Measurements from ENCODE around the gene RABL3.
"Not testable (repeated sequence)": the region's sequence is repeated elsewhere in the genome, so short reads cannot be mapped to it uniquely, and the experiment has no call there.

Gene RABL3

DNA sequence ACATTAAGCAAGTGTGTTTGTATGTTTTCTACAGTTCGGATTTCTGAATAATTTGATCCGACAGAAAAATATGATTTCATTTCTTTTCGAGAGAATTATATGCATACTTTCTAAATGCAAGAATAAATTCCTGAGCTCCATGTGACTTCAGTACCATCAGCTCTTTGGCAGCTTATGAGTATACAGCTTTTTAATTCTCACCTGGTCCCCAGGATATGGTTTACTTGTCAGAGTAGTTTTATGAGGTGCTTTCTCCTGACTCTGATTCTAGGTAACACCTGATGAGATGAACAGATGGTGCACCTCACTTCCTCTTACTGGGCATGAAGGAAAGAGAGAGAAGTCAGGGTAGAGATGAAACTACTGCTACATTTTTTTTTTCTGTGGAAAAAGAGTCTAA lies 63.3 kb downstream of the RABL3 start:
- TF ChIP-seq, protein P1, sequence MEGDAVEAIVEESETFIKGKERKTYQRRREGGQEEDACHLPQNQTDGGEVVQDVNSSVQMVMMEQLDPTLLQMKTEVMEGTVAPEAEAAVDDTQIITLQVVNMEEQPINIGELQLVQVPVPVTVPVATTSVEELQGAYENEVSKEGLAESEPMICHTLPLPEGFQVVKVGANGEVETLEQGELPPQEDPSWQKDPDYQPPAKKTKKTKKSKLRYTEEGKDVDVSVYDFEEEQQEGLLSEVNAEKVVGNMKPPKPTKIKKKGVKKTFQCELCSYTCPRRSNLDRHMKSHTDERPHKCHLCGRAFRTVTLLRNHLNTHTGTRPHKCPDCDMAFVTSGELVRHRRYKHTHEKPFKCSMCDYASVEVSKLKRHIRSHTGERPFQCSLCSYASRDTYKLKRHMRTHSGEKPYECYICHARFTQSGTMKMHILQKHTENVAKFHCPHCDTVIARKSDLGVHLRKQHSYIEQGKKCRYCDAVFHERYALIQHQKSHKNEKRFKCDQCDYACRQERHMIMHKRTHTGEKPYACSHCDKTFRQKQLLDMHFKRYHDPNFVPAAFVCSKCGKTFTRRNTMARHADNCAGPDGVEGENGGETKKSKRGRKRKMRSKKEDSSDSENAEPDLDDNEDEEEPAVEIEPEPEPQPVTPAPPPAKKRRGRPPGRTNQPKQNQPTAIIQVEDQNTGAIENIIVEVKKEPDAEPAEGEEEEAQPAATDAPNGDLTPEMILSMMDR (conservative IDR thresholded peaks at IDR 0.05; ENCODE audit: low read length), result no peak
- DNase-seq (ENCODE audit: low read depth), result no peak
- no peak overlapping the region for H3K4me3 ChIP-seq (ENCODE audit: low read length)

DNA sequence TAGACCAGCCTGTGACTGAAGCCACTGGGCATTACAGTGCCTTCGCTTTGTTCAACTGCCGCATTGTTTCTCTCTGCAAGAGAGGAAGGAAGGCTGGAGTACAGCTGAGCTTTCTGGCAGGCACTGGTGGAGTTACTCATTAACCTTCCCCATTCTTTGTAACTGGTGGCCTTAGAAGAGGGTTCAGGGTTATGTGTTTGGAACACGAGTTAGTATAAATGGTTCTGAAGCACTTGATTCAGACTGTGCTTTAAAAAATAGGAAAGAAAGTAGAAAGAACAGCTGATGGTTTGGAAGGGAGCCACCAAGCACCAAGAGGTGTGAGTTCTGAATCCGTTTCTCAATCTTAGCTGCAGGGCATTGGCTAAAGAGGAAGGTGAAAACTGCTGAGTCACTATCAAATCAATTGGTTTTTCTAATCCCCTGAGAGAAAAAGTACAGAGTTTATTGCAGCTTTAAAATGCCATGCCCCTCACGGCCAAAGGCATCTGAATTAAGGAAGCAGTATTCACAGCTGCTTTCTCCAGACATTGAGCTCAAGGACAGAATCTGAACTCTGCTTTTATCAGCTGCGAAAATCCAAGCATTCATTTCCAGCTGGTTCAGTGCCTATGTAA lies 63.9 kb downstream of the RABL3 start:
- no peak overlapping the region for H3K4me3 ChIP-seq (ENCODE audit: low read length)
- DNase-seq (ENCODE audit: low read depth), result peak; percentile 72
- TF ChIP-seq, protein P1 (conservative IDR thresholded peaks at IDR 0.05; ENCODE audit: low read length), result no peak

DNA sequence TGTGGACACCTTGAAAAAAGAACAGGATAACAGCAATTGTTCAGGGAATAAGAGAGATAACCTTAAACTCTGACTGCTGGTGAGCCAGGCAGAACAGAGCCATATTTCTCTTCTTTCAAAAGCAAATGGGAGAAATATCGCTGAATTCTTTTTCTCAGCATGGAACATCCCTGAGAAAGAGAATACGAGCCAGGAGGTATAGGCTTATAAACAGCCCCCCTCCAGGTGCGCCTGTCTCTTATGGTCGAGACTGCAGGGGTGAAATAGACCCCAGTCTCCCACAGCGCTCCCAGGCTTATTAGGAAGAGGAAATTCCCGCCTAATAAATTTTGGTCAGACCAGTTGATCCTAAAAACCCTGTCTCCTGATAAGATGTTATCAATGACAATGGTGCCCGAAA lies 65.1 kb downstream of the RABL3 start:
- not testable (repeated sequence) for H3K4me3 ChIP-seq (ENCODE audit: low read length); DNase-seq (ENCODE audit: low read depth)

DNA sequence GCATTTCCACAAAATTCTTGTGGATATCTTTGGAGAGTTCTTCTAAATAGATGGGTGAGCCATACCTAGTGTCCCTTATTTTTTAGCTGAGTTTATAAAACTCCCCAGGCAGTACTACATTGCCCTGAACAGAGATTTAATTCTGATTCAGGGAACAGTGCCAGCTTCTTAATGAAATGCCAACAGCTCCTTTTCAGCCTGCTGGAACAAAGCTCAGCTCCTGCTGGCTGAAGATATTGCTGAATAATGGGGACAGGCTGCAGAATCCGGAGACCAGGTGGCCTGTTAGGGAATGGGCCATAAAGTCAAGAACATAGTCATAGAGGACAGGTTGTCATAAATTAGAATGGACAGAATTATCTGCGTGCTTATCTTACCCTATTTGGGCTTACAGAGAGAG lies 69.2 kb downstream of the RABL3 start:
- TF ChIP-seq, protein P1 (conservative IDR thresholded peaks at IDR 0.05; ENCODE audit: low read length), result no peak
- no peak for DNase-seq (ENCODE audit: low read depth)
- H3K4me3 ChIP-seq (ENCODE audit: low read length), result no peak overlapping the region

DNA sequence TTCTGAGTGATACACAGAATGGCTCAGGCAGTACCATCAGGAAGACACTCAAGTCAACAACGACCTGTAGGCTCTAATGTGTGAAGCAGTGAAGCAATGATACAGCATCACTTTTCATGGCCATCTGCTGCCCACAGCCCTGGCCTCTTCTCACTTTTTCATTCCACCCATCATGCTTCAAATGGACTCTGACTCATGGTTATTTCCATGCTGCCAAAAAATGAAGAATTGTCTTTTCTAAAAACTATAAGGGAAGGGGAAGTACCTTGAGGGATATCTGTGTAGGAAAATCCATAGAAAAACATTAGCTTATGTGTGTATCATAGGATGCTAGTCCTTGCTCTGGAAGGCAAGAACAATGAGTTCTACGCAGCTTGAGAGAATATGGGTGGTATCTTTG lies 71.7 kb downstream of the RABL3 start:
- no peak overlapping the region for H3K4me3 ChIP-seq (ENCODE audit: low read length)
- DNase-seq (ENCODE audit: low read depth), result no peak
- TF ChIP-seq, protein P1 (conservative IDR thresholded peaks at IDR 0.05; ENCODE audit: low read length), result no peak

DNA sequence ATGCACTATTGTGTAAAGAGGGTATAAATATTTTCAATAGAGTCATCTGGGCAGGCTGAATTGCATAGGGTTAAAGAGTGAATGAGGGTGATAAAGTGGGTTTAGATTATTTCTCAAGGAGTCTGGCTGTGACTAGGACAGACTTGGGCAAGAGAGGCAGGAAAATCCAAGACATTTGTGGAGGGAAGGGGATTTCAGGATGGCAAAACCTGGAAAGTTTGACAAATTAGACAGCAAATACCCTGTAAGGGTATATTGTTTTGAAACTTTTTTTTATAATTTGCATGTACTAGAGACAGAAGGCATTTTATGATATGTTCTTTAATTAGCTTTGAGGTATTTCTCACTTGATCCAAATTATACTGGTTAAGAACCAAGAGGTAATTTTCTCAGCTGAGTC lies 77.4 kb downstream of the RABL3 start:
- H3K4me3 ChIP-seq (ENCODE audit: low read length), result no peak overlapping the region
- DNase-seq (ENCODE audit: low read depth), result no peak

DNA sequence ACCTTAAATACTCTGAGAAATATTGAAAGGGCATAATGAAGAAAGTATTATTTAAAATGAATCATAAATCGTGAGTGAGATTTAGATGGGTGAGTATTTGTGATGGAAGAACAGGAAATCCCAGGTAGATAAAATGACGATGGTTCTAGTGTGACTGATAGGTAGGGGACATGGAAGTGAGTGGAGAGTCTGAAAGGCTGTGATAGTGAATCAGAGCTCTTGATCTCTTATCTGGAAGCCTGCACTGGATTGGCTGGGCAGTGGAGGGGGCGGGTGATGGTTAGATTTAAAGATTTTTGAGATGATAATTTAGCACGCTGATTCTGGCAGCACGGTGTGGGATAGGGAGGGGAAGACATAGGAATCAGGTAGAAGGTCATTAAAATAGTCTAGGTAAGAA lies 80.4 kb downstream of the RABL3 start:
- DNase-seq (ENCODE audit: low read depth), result no peak
- TF ChIP-seq, protein P1 (conservative IDR thresholded peaks at IDR 0.05; ENCODE audit: low read length), result no peak
- H3K4me3 ChIP-seq (ENCODE audit: low read length), result no peak overlapping the region

More for the DNA sequence above, 77.4 kb downstream of the RABL3 start:
- TF ChIP-seq, protein P1 (conservative IDR thresholded peaks at IDR 0.05; ENCODE audit: low read length), result no peak

Measured in AG10803 (cell line).